Bronchial epithelial cell (primary cell): Measurements from ENCODE around the gene CADM1. TPM values are rescaled to one million over a fixed set of nuclear protein-coding genes. Genes with fewer than 3 reads are reported as not detected.

ENCODE experiments used
- DNase-seq: peaks from one replicate; pipeline ENCODE4 v3.0.0-alpha.2; 2010; ENCODE audit warnings: low read depth
- FAIRE-seq: peaks from 2 replicates; lab custom pipeline; 2011; peaks lifted over from hg19 to GRCh38; lab: Jason Lieb, UNC
- H3K27me3 ChIP-seq: 2 replicates; pipeline ENCODE4 v1.5.1; 2011; ENCODE audit warnings: low read length; ENCODE audit not compliant: control insufficient read depth, insufficient read depth
- H3K36me3 ChIP-seq: 2 replicates; pipeline ENCODE4 v1.5.1; 2011; ENCODE audit warnings: low read length; ENCODE audit not compliant: control insufficient read depth, insufficient read depth
- H3K4me3 ChIP-seq: 2 replicates; pipeline ENCODE4 v1.5.1; 2011; ENCODE audit warnings: mild to moderate bottlenecking, low read depth, low read length, control low read depth
- total RNA-seq: library from RNA; depleted of rRNA; stranded (reverse); fragments of >200 nt; gene quantifications from 2 replicates; pipeline ENCODE4 v1.2.1, GENCODE V29; 2014
- TF ChIP-seq, protein P1 (sequence below): IDR thresholded peaks from 2 replicates; pipeline ENCODE4 v1.5.1; 2011; ENCODE audit warnings: mild to moderate bottlenecking, moderate library complexity, low read length, control low read depth, inconsistent platforms; ENCODE audit not compliant: insufficient read depth, severe bottlenecking

Gene CADM1
- total RNA-seq, 1 donor from 2014 or later, result 1.6 TPM

DNA sequence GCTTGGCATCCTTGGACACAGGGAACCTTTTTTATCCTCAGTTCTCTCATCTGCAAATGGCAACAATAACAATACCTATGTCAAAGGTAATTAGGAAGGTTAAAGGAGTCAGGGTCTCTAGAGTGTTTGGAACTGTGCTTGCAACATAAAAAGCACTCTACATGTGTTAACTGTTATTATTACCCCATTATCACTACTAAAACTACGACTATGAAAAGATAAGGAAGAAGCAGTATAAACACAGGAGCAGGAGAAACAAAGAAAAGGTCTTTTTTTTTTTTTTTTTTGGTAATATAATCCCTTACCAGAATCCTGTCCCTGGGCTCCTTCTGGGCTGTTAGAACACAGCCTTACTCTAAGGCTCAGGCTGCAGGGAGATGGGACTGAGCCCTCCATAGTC lies 348.2 kb downstream of the CADM1 start:
- no peak overlapping the region for H3K4me3 ChIP-seq
- TF ChIP-seq, protein P1, sequence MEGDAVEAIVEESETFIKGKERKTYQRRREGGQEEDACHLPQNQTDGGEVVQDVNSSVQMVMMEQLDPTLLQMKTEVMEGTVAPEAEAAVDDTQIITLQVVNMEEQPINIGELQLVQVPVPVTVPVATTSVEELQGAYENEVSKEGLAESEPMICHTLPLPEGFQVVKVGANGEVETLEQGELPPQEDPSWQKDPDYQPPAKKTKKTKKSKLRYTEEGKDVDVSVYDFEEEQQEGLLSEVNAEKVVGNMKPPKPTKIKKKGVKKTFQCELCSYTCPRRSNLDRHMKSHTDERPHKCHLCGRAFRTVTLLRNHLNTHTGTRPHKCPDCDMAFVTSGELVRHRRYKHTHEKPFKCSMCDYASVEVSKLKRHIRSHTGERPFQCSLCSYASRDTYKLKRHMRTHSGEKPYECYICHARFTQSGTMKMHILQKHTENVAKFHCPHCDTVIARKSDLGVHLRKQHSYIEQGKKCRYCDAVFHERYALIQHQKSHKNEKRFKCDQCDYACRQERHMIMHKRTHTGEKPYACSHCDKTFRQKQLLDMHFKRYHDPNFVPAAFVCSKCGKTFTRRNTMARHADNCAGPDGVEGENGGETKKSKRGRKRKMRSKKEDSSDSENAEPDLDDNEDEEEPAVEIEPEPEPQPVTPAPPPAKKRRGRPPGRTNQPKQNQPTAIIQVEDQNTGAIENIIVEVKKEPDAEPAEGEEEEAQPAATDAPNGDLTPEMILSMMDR, result no peak
- no peak for FAIRE-seq
- H3K36me3 ChIP-seq, result no peaks in the 10 kb centered on the region
- no peak for DNase-seq
- H3K27me3 ChIP-seq, result no peaks in the 10 kb centered on the region

DNA sequence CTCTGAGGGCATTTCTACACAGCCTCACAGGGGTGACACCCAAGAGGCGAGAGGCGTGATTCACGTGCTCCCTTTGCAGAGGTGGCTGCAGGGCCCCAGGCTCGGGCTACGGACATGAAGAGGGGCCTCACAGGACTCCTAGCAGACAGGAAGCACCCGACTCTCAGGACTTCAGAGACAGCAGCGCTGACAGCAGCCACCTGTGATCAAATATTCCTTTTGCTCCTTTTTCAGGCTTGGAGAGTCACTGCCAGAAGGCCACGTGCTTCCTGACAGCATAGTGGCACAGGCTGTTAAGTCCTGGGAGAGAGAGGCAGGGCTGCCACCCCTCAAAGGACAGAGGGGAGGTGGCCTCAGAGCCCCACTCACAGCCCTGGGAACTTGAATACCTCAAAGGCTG lies 348.9 kb downstream of the CADM1 start:
- Histone ChIP-seq H3K27me3 (no peaks in the 10 kb centered on the region), H3K4me3 (no peak overlapping the region), H3K36me3 (no peaks in the 10 kb centered on the region)
- TF ChIP-seq, protein P1, result no peak
- no peak for FAIRE-seq
- no peak for DNase-seq

GRCh38 chr11:115154355-115154736 lies 349.9 kb downstream of the CADM1 start:
- Histone ChIP-seq H3K27me3 (no peaks in the 10 kb centered on the region), H3K4me3 (no peak overlapping the region), H3K36me3 (no peaks in the 10 kb centered on the region)
- TF ChIP-seq, protein P1, result no peak
- FAIRE-seq (no peak), DNase-seq (no peak)

- TF ChIP-seq, protein P1, result no peak
- H3K27me3 ChIP-seq, result no peaks in the 10 kb centered on the region
- no peaks in the 10 kb centered on the region for H3K36me3 ChIP-seq
- no peak for FAIRE-seq
- DNase-seq, result no peak
- no peak overlapping the region for H3K4me3 ChIP-seq
Measured at GRCh38 chr11:115153731-115154354, 350.4 kb downstream of the CADM1 start.

GRCh38 chr11:115153135-115153534 lies 351.1 kb downstream of the CADM1 start:
- Histone ChIP-seq H3K36me3 (no peaks in the 10 kb centered on the region), H3K4me3 (no peak overlapping the region), H3K27me3 (no peaks in the 10 kb centered on the region)
- TF ChIP-seq, protein P1, result no peak
- peak; percentile 54 for DNase-seq
- no peak for FAIRE-seq

GRCh38 chr11:115151010-115151409 lies 353.2 kb downstream of the CADM1 start:
- FAIRE-seq (no peak), DNase-seq (no peak)
- H3K4me3 ChIP-seq, result no peak overlapping the region
- H3K27me3 ChIP-seq, result no peaks in the 10 kb centered on the region
- no peaks in the 10 kb centered on the region for H3K36me3 ChIP-seq
- TF ChIP-seq, protein P1, result no peak
